Measurements from ENCODE around the gene BNIP2.
"Not testable (repeated sequence)": the region's sequence is repeated elsewhere in the genome, so short reads cannot be mapped to it uniquely, and the experiment has no call there.

Gene BNIP2

GRCh38 chr15:59654046-59654445 lies 35.1 kb downstream of the BNIP2 start:
- no peak overlapping the region for H3K9ac ChIP-seq (ENCODE audit: low read length)
- peaks cover 14% of the 10 kb centered on the region for H3K4me1 ChIP-seq (ENCODE audit: control insufficient read depth, insufficient read depth, low read length)
- no peaks in the 10 kb centered on the region for H3K9me3 ChIP-seq (ENCODE audit: control insufficient read depth, low read length)
- H3K27me3 ChIP-seq (ENCODE audit: control insufficient read depth, insufficient read depth, low read length), result no peaks in the 10 kb centered on the region
- H3K4me3 ChIP-seq (ENCODE audit: low read length), result no peak overlapping the region
- peaks cover 3% of the 10 kb centered on the region for H3K36me3 ChIP-seq (ENCODE audit: control insufficient read depth, insufficient read depth, low read length)

- no peak overlapping the region for H3K4me3 ChIP-seq (ENCODE audit: low read length)
- peaks cover 3% of the 10 kb centered on the region for H3K36me3 ChIP-seq (ENCODE audit: control insufficient read depth, insufficient read depth, low read length)
- no peaks in the 10 kb centered on the region for H3K9me3 ChIP-seq (ENCODE audit: control insufficient read depth, low read length)
- no peak overlapping the region for H3K9ac ChIP-seq (ENCODE audit: low read length)
- H3K4me1 ChIP-seq (ENCODE audit: control insufficient read depth, insufficient read depth, low read length), result no peaks in the 10 kb centered on the region
- H3K27me3 ChIP-seq (ENCODE audit: control insufficient read depth, insufficient read depth, low read length), result no peaks in the 10 kb centered on the region
Measured at GRCh38 chr15:59649603-59650002, 39.5 kb downstream of the BNIP2 start.

GRCh38 chr15:59647085-59647484 lies 42.0 kb downstream of the BNIP2 start:
- peaks cover 3% of the 10 kb centered on the region for H3K36me3 ChIP-seq (ENCODE audit: control insufficient read depth, insufficient read depth, low read length)
- H3K4me3 ChIP-seq (ENCODE audit: low read length), result no peak overlapping the region
- H3K4me1 ChIP-seq (ENCODE audit: control insufficient read depth, insufficient read depth, low read length), result no peaks in the 10 kb centered on the region
- H3K9ac ChIP-seq (ENCODE audit: low read length), result no peak overlapping the region
- no peaks in the 10 kb centered on the region for H3K9me3 ChIP-seq (ENCODE audit: control insufficient read depth, low read length)
- H3K27me3 ChIP-seq (ENCODE audit: control insufficient read depth, insufficient read depth, low read length), result no peaks in the 10 kb centered on the region

- Histone ChIP-seq H3K36me3 (ENCODE audit: control insufficient read depth, insufficient read depth, low read length) (peaks cover 3% of the 10 kb centered on the region), H3K9me3 (ENCODE audit: control insufficient read depth, low read length) (no peaks in the 10 kb centered on the region), H3K9ac (ENCODE audit: low read length) (no peak overlapping the region), H3K4me1 (ENCODE audit: control insufficient read depth, insufficient read depth, low read length) (no peaks in the 10 kb centered on the region), H3K27me3 (ENCODE audit: control insufficient read depth, insufficient read depth, low read length) (no peaks in the 10 kb centered on the region), H3K4me3 (ENCODE audit: low read length) (no peak overlapping the region)
Measured at GRCh38 chr15:59646277-59646676, 42.8 kb downstream of the BNIP2 start.

- not testable (repeated sequence) for H3K36me3 ChIP-seq (ENCODE audit: control insufficient read depth, insufficient read depth, low read length); H3K4me1 ChIP-seq (ENCODE audit: control insufficient read depth, insufficient read depth, low read length); H3K27me3 ChIP-seq (ENCODE audit: control insufficient read depth, insufficient read depth, low read length); H3K9ac ChIP-seq (ENCODE audit: low read length); H3K9me3 ChIP-seq (ENCODE audit: control insufficient read depth, low read length); H3K4me3 ChIP-seq (ENCODE audit: low read length)
Measured at GRCh38 chr15:59645812-59646211, 43.3 kb downstream of the BNIP2 start.

- Histone ChIP-seq H3K4me1 (ENCODE audit: control insufficient read depth, insufficient read depth, low read length) (no peaks in the 10 kb centered on the region), H3K9me3 (ENCODE audit: control insufficient read depth, low read length) (no peaks in the 10 kb centered on the region), H3K27me3 (ENCODE audit: control insufficient read depth, insufficient read depth, low read length) (no peaks in the 10 kb centered on the region), H3K9ac (ENCODE audit: low read length) (no peak overlapping the region), H3K4me3 (ENCODE audit: low read length) (no peak overlapping the region), H3K36me3 (ENCODE audit: control insufficient read depth, insufficient read depth, low read length) (no peaks in the 10 kb centered on the region)
Measured at GRCh38 chr15:59644756-59645155, 44.4 kb downstream of the BNIP2 start.

GRCh38 chr15:59642351-59642750 lies 46.8 kb downstream of the BNIP2 start:
- H3K9me3 ChIP-seq (ENCODE audit: control insufficient read depth, low read length), result no peaks in the 10 kb centered on the region
- H3K27me3 ChIP-seq (ENCODE audit: control insufficient read depth, insufficient read depth, low read length), result no peaks in the 10 kb centered on the region
- no peak overlapping the region for H3K9ac ChIP-seq (ENCODE audit: low read length)
- H3K4me1 ChIP-seq (ENCODE audit: control insufficient read depth, insufficient read depth, low read length), result no peaks in the 10 kb centered on the region
- no peak overlapping the region for H3K4me3 ChIP-seq (ENCODE audit: low read length)
- H3K36me3 ChIP-seq (ENCODE audit: control insufficient read depth, insufficient read depth, low read length), result no peaks in the 10 kb centered on the region

- H3K36me3 ChIP-seq (ENCODE audit: control insufficient read depth, insufficient read depth, low read length); H3K4me3 ChIP-seq (ENCODE audit: low read length); H3K9ac ChIP-seq (ENCODE audit: low read length): not testable (repeated sequence)
Measured at GRCh38 chr15:59637507-59637906, 51.6 kb downstream of the BNIP2 start.

GRCh38 chr15:59636184-59636583 lies 52.9 kb downstream of the BNIP2 start:
- Histone ChIP-seq H3K9ac (ENCODE audit: low read length) (no peak overlapping the region), H3K4me1 (ENCODE audit: control insufficient read depth, insufficient read depth, low read length) (no peaks in the 10 kb centered on the region), H3K4me3 (ENCODE audit: low read length) (no peak overlapping the region), H3K27me3 (ENCODE audit: control insufficient read depth, insufficient read depth, low read length) (no peaks in the 10 kb centered on the region), H3K36me3 (ENCODE audit: control insufficient read depth, insufficient read depth, low read length) (no peaks in the 10 kb centered on the region), H3K9me3 (ENCODE audit: control insufficient read depth, low read length) (no peaks in the 10 kb centered on the region)

More at GRCh38 chr15:59637507-59637906, 51.6 kb downstream of the BNIP2 start:
- H3K4me1 ChIP-seq (ENCODE audit: control insufficient read depth, insufficient read depth, low read length); H3K9me3 ChIP-seq (ENCODE audit: control insufficient read depth, low read length); H3K27me3 ChIP-seq (ENCODE audit: control insufficient read depth, insufficient read depth, low read length): not testable (repeated sequence)

- Histone ChIP-seq H3K27me3 (ENCODE audit: control insufficient read depth, insufficient read depth, low read length) (no peaks in the 10 kb centered on the region), H3K4me3 (ENCODE audit: low read length) (no peak overlapping the region), H3K36me3 (ENCODE audit: control insufficient read depth, insufficient read depth, low read length) (no peaks in the 10 kb centered on the region), H3K4me1 (ENCODE audit: control insufficient read depth, insufficient read depth, low read length) (no peaks in the 10 kb centered on the region), H3K9ac (ENCODE audit: low read length) (no peak overlapping the region), H3K9me3 (ENCODE audit: control insufficient read depth, low read length) (no peaks in the 10 kb centered on the region)
Measured at GRCh38 chr15:59632714-59633113, 56.4 kb downstream of the BNIP2 start.

GRCh38 chr15:59622289-59622688 lies 66.8 kb downstream of the BNIP2 start:
- no peaks in the 10 kb centered on the region for H3K27me3 ChIP-seq (ENCODE audit: control insufficient read depth, insufficient read depth, low read length)
- peaks cover 8% of the 10 kb centered on the region for H3K36me3 ChIP-seq (ENCODE audit: control insufficient read depth, insufficient read depth, low read length)

GRCh38 chr15:59618406-59618805 lies 70.7 kb downstream of the BNIP2 start:
- no peak overlapping the region for H3K4me3 ChIP-seq (ENCODE audit: low read length)
- no peaks in the 10 kb centered on the region for H3K27me3 ChIP-seq (ENCODE audit: control insufficient read depth, insufficient read depth, low read length)
- H3K4me1 ChIP-seq (ENCODE audit: control insufficient read depth, insufficient read depth, low read length), result peaks cover 42% of the 10 kb centered on the region
- no peaks in the 10 kb centered on the region for H3K9me3 ChIP-seq (ENCODE audit: control insufficient read depth, low read length)
- H3K36me3 ChIP-seq (ENCODE audit: control insufficient read depth, insufficient read depth, low read length), result peaks cover 8% of the 10 kb centered on the region
- H3K9ac ChIP-seq (ENCODE audit: low read length), result no peak overlapping the region

More at GRCh38 chr15:59622289-59622688, 66.8 kb downstream of the BNIP2 start:
- Histone ChIP-seq H3K4me1 (ENCODE audit: control insufficient read depth, insufficient read depth, low read length) (peaks cover 14% of the 10 kb centered on the region), H3K9me3 (ENCODE audit: control insufficient read depth, low read length) (no peaks in the 10 kb centered on the region), H3K9ac (ENCODE audit: low read length) (no peak overlapping the region), H3K4me3 (ENCODE audit: low read length) (no peak overlapping the region)

- H3K36me3 ChIP-seq (ENCODE audit: control insufficient read depth, insufficient read depth, low read length), result peaks cover 8% of the 10 kb centered on the region
- peak overlapping the region; percentile 1 for H3K9ac ChIP-seq (ENCODE audit: low read length)
- peaks cover 46% of the 10 kb centered on the region for H3K4me1 ChIP-seq (ENCODE audit: control insufficient read depth, insufficient read depth, low read length)
- H3K4me3 ChIP-seq (ENCODE audit: low read length), result no peak overlapping the region
- H3K9me3 ChIP-seq (ENCODE audit: control insufficient read depth, low read length), result no peaks in the 10 kb centered on the region
- no peaks in the 10 kb centered on the region for H3K27me3 ChIP-seq (ENCODE audit: control insufficient read depth, insufficient read depth, low read length)
Measured at GRCh38 chr15:59616379-59616778, 72.7 kb downstream of the BNIP2 start.

Data from mucosa of stomach (tissue), 1 donor.